Naive thymus-derived CD4-positive, alpha-beta T cell (primary cell): ENCODE results near the gene UGT1A10. TPM values are rescaled to one million over a fixed set of nuclear protein-coding genes. Genes with fewer than 3 reads are reported as not detected.

Experiments
- ATAC-seq: fragments of 150-1000 bp; cut with Tn5 transposase; 2 replicates; pipeline ENCODE4 v1.10.0; 2021; ENCODE audit warnings: mild to moderate bottlenecking, moderate library complexity
- CTCF ChIA-PET: fragments of 350-600 bp; sonication (Branson Sonifier 250); formaldehyde crosslinking; loops from one replicate; lab custom pipeline; 2021; ENCODE audit warnings: antibody characterized with exemption; lab: Charles Lee
- POLR2A ChIA-PET: fragments of 350-600 bp; sonication (Branson Sonifier 250); formaldehyde crosslinking; loops from one replicate; lab custom pipeline; 2021; ENCODE audit warnings: antibody characterized with exemption, inconsistent platforms; lab: Charles Lee
- DNase-seq, 9 donors: peaks; one replicate each; pipeline versions ENCODE4 v3.0.0 to v3.0.0-alpha.2; 2020 to 2022; ENCODE audit warnings: mixed read lengths in 1 of 9
- H3K27ac ChIP-seq: one replicate; pipeline ENCODE4 v1.7.0; 2013; ENCODE audit warnings: mild to moderate bottlenecking, low read depth, low read length, moderate library complexity
- H3K27me3 ChIP-seq, 2 donors: one replicate each; pipeline ENCODE4 v1.7.0; 2013; ENCODE audit warnings: low read length in 2 of 2, mild to moderate bottlenecking in 2 of 2, moderate library complexity in 2 of 2; ENCODE audit not compliant: control insufficient read depth in 2 of 2, insufficient read depth in 2 of 2
- H3K36me3 ChIP-seq, 3 experiments: 1 replicate in 2 of 3; 2 replicates in 1 of 3; pipeline ENCODE4 v1.7.0; 2013; ENCODE audit warnings: low read length in 3 of 3, mild to moderate bottlenecking in 3 of 3, moderate library complexity in 1 of 3; ENCODE audit not compliant: insufficient read depth in 3 of 3, control insufficient read depth in 2 of 3
- H3K4me1 ChIP-seq, 2 donors: one replicate each; pipeline ENCODE4 v1.7.0; 2013; ENCODE audit warnings: low read length in 2 of 2, mild to moderate bottlenecking in 2 of 2, moderate library complexity in 1 of 2; ENCODE audit not compliant: control insufficient read depth in 2 of 2, insufficient read depth in 2 of 2
- H3K4me3 ChIP-seq: 2 replicates; pipeline ENCODE4 v1.7.0; 2013; ENCODE audit warnings: mild to moderate bottlenecking, low read length
- H3K9me3 ChIP-seq, 3 experiments: 1 replicate in 2 of 3; 2 replicates in 1 of 3; pipeline ENCODE4 v1.7.0; 2013; ENCODE audit warnings: low read length in 3 of 3; ENCODE audit not compliant: control insufficient read depth in 2 of 3
- H3K27ac Mint-ChIP-seq, 9 donors: one replicate each; pipeline ENCODE4 v1.8.0; 2020 to 2022; ENCODE audit warnings: mixed read lengths in 9 of 9, mild to moderate bottlenecking in 8 of 9, moderate library complexity in 5 of 9, inconsistent platforms in 2 of 9
- H3K27me3 Mint-ChIP-seq, 5 donors: one replicate each; pipeline ENCODE4 v1.8.0; 2021 to 2022; ENCODE audit warnings: mixed read lengths in 5 of 5, mild to moderate bottlenecking in 1 of 5
- H3K36me3 Mint-ChIP-seq, 5 donors: one replicate each; pipeline ENCODE4 v1.8.0; 2020 to 2022; ENCODE audit warnings: mixed read lengths in 5 of 5, mild to moderate bottlenecking in 3 of 5, inconsistent platforms in 1 of 5
- H3K4me1 Mint-ChIP-seq, 7 donors: one replicate each; pipeline ENCODE4 v1.8.0; 2020 to 2022; ENCODE audit warnings: mixed read lengths in 7 of 7, mild to moderate bottlenecking in 3 of 7, inconsistent platforms in 1 of 7
- H3K4me3 Mint-ChIP-seq, 10 donors: one replicate each; pipeline ENCODE4 v1.8.0; 2020 to 2022; ENCODE audit warnings: mild to moderate bottlenecking in 10 of 10, mixed read lengths in 10 of 10, moderate library complexity in 6 of 10, inconsistent platforms in 2 of 10
- H3K9me3 Mint-ChIP-seq, 11 donors: one replicate each; pipeline ENCODE4 v1.8.0; 2020 to 2022; ENCODE audit warnings: mixed read lengths in 11 of 11, mild to moderate bottlenecking in 4 of 11, inconsistent platforms in 1 of 11, moderate library complexity in 1 of 11
- intact Hi-C, 2 donors: fragments of 100-400 bp; cut with micrococcal nuclease; formaldehyde crosslinking; loops; one replicate each; pipeline ENCODE4 v1.15.1; 2023
- polyA plus RNA-seq, 2 donors: library from polyadenylated mRNA; unstranded; fragments of 300-500 nt; fragmentation: Illumina TruSeq; gene quantifications; one replicate each; pipeline ENCODE4 v1.2.3, GENCODE V29; 2021
- total RNA-seq, 6 experiments: library from RNA in 5 of 6; stranded (reverse) in 5 of 6; gene quantifications; 1 replicate in 5 of 6; 2 replicates in 1 of 6; pipeline ENCODE4 v1.2.3 and lab custom pipeline; 2021 to 2026

UGT1A10 gene
- total and polyA plus RNA-seq, 7 experiments from 2014 or later: not detected

- DNase-seq: no peak
- ATAC-seq: no peak
- Mint-ChIP-seq H3K9me3 (peaks cover 0 to 1% (median 0%) of the 10 kb centered on the region in 11 donors), H3K4me3 (no peak overlapping the region), H3K27ac (no peak overlapping the region), H3K36me3 (no peaks in the 10 kb centered on the region), H3K27me3 (peaks cover 0 to 23% (median 5%) of the 10 kb centered on the region in 5 donors), H3K4me1 (no peaks in the 10 kb centered on the region)
- ChIA-PET CTCF (no interaction called here), POLR2A (no interaction called here)
- no peaks in the 10 kb centered on the region for H3K4me1 ChIP-seq
- no peaks in the 10 kb centered on the region for H3K36me3 ChIP-seq
- intact Hi-C loops: no loop called here
- H3K9me3 ChIP-seq: no peaks in the 10 kb centered on the region
- H3K4me3 ChIP-seq: no peak overlapping the region
- H3K27ac ChIP-seq: no peak overlapping the region
- H3K27me3 ChIP-seq: no peaks in the 10 kb centered on the region
Measured at GRCh38 chr2:233816771-233817170, 180.5 kb downstream of the UGT1A10 start.

GRCh38 chr2:233817361-233817911, 181.2 kb downstream of the UGT1A10 start:
- Mint-ChIP-seq H3K36me3 (no peaks in the 10 kb centered on the region), H3K9me3 (peaks cover 0 to 1% (median 0%) of the 10 kb centered on the region in 11 donors), H3K27ac (no peak overlapping the region), H3K4me1 (no peaks in the 10 kb centered on the region), H3K4me3 (no peak overlapping the region), H3K27me3 (peaks cover 0 to 23% (median 5%) of the 10 kb centered on the region in 5 donors)
- ATAC-seq (no peak), DNase-seq (no peak)
- Histone ChIP-seq H3K27me3 (no peaks in the 10 kb centered on the region), H3K36me3 (no peaks in the 10 kb centered on the region), H3K27ac (no peak overlapping the region), H3K4me3 (no peak overlapping the region), H3K4me1 (no peaks in the 10 kb centered on the region), H3K9me3 (no peaks in the 10 kb centered on the region)
- CTCF ChIA-PET: no interaction called here
- POLR2A ChIA-PET: no interaction called here
- intact Hi-C loops: no loop called here

- DNase-seq: no peak
- H3K36me3 Mint-ChIP-seq: no peaks in the 10 kb centered on the region
- H3K9me3 Mint-ChIP-seq: peaks cover 0 to 1% (median 0%) of the 10 kb centered on the region in 11 donors
- ChIA-PET POLR2A (no interaction called here), CTCF (no interaction called here)
- H3K27ac ChIP-seq: no peak overlapping the region
- no peaks in the 10 kb centered on the region for H3K27me3 ChIP-seq
- intact Hi-C loops: no loop called here
- H3K4me1 Mint-ChIP-seq: no peaks in the 10 kb centered on the region
- H3K4me1 ChIP-seq: no peaks in the 10 kb centered on the region
- H3K27me3 Mint-ChIP-seq: peaks cover 0 to 20% (median 5%) of the 10 kb centered on the region in 5 donors
- no peak overlapping the region for H3K4me3 ChIP-seq
- H3K4me3 Mint-ChIP-seq: no peak overlapping the region
- H3K27ac Mint-ChIP-seq: no peak overlapping the region
- no peaks in the 10 kb centered on the region for H3K9me3 ChIP-seq
- ATAC-seq: no peak
- H3K36me3 ChIP-seq: no peaks in the 10 kb centered on the region
Measured at GRCh38 chr2:233817995-233818638, 181.9 kb downstream of the UGT1A10 start.

- Histone ChIP-seq H3K27me3 (no peaks in the 10 kb centered on the region), H3K27ac (no peak overlapping the region), H3K4me3 (no peak overlapping the region), H3K9me3 (no peaks in the 10 kb centered on the region), H3K36me3 (no peaks in the 10 kb centered on the region), H3K4me1 (no peaks in the 10 kb centered on the region)
- H3K4me3 Mint-ChIP-seq: no peak overlapping the region
- ChIA-PET POLR2A (no interaction called here), CTCF (no interaction called here)
- ATAC-seq: no peak
- peak in 1 of 9 donors; percentile 2 for DNase-seq
- no peaks in the 10 kb centered on the region for H3K4me1 Mint-ChIP-seq
- intact Hi-C loops: no loop called here
- H3K27ac Mint-ChIP-seq: no peak overlapping the region
- H3K9me3 Mint-ChIP-seq: peaks cover 0 to 1% (median 0%) of the 10 kb centered on the region in 11 donors
- H3K36me3 Mint-ChIP-seq: no peaks in the 10 kb centered on the region
- peaks cover 0 to 20% (median 5%) of the 10 kb centered on the region in 5 donors for H3K27me3 Mint-ChIP-seq
Measured at GRCh38 chr2:233818639-233819621, 182.7 kb downstream of the UGT1A10 start.

- no peak overlapping the region for H3K27ac ChIP-seq
- Mint-ChIP-seq H3K36me3 (no peaks in the 10 kb centered on the region), H3K9me3 (peaks cover 0 to 1% (median 0%) of the 10 kb centered on the region in 11 donors), H3K4me1 (no peaks in the 10 kb centered on the region), H3K27me3 (peaks cover 0 to 16% (median 5%) of the 10 kb centered on the region in 5 donors), H3K4me3 (no peak overlapping the region), H3K27ac (peak overlapping the region in 1 of 9 donors; percentile 72)
- no peak for DNase-seq
- H3K9me3 ChIP-seq: no peaks in the 10 kb centered on the region
- POLR2A ChIA-PET: no interaction called here
- H3K4me3 ChIP-seq: no peak overlapping the region
- intact Hi-C loops: no loop called here
- no peaks in the 10 kb centered on the region for H3K36me3 ChIP-seq
- no peak for ATAC-seq
- H3K4me1 ChIP-seq: no peaks in the 10 kb centered on the region
- CTCF ChIA-PET: no interaction called here
- no peaks in the 10 kb centered on the region for H3K27me3 ChIP-seq
Measured at GRCh38 chr2:233819884-233820773, 183.9 kb downstream of the UGT1A10 start.

GRCh38 chr2:233820774-233821105, 184.5 kb downstream of the UGT1A10 start:
- Histone ChIP-seq H3K27ac (no peak overlapping the region), H3K27me3 (no peaks in the 10 kb centered on the region), H3K4me3 (no peak overlapping the region), H3K9me3 (no peaks in the 10 kb centered on the region), H3K36me3 (no peaks in the 10 kb centered on the region), H3K4me1 (no peaks in the 10 kb centered on the region)
- ChIA-PET POLR2A (no interaction called here), CTCF (no interaction called here)
- no peaks in the 10 kb centered on the region for H3K36me3 Mint-ChIP-seq
- ATAC-seq (no peak), DNase-seq (no peak)
- H3K4me1 Mint-ChIP-seq: no peaks in the 10 kb centered on the region
- H3K4me3 Mint-ChIP-seq: no peak overlapping the region
- intact Hi-C loops: no loop called here
- H3K27ac Mint-ChIP-seq: peak overlapping the region in 1 of 9 donors; percentile 72
- H3K9me3 Mint-ChIP-seq: peaks cover 0 to 4% (median 0%) of the 10 kb centered on the region in 11 donors
- H3K27me3 Mint-ChIP-seq: peaks cover 0 to 16% (median 5%) of the 10 kb centered on the region in 5 donors
